Endothelial cell of umbilical vein (primary cell): ENCODE data around the gene MCCD1.

Experiments
- POLR2AphosphoS5 ChIP-seq: IDR thresholded peaks from 2 replicates; pipeline ENCODE4 v1.6.1; 2012; ENCODE audit warnings: low read depth, mild to moderate bottlenecking, control low read depth, low read length, moderate library complexity; ENCODE audit not compliant: insufficient read depth
- TF ChIP-seq, protein P1 (sequence below), 2 donors: IDR thresholded peaks; 1 replicate in 1 of 2; 2 replicates in 1 of 2; pipeline ENCODE4 v1.5.1; 2011; ENCODE audit warnings: low read length in 2 of 2, mild to moderate bottlenecking in 2 of 2, moderate library complexity in 2 of 2, control low read depth in 1 of 2, inconsistent platforms in 1 of 2, low read depth in 1 of 2; ENCODE audit not compliant: insufficient read depth in 1 of 2; ENCODE audit errors: extremely low read depth in 1 of 2

DNA sequence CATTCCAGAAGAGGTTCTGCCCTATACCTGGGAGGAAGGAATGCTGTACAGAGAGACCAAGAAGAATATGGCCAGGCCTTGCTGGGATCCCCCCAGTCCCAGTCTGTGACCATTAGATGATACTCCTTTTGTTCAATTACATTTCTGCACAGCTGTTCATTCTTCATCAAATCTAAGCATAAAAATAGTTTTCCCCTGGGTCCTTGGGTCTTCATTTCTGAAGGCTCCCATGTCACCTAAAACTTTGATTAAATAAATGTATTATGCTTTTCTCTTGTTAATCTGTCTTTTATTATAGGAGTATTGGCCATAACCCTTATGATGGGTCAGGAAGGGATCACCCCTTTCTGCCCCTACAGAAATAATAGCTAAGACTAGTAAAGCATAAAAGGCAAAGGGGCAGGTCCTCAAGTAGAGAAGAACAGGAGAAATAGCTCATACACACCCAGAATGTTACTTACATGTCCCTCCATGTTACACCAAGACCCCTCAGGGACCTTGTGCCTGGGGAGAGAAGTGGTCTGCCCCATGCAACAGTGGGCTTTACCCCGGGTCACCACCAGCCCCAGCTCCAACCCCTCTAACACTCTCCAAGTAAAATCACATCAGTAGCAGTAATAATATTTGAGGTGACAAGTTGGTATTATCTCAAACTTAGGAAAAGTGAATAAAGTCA, 41.2 kb downstream of the MCCD1 start:
- no peak for TF ChIP-seq POLR2AphosphoS5
- TF ChIP-seq, protein P1, sequence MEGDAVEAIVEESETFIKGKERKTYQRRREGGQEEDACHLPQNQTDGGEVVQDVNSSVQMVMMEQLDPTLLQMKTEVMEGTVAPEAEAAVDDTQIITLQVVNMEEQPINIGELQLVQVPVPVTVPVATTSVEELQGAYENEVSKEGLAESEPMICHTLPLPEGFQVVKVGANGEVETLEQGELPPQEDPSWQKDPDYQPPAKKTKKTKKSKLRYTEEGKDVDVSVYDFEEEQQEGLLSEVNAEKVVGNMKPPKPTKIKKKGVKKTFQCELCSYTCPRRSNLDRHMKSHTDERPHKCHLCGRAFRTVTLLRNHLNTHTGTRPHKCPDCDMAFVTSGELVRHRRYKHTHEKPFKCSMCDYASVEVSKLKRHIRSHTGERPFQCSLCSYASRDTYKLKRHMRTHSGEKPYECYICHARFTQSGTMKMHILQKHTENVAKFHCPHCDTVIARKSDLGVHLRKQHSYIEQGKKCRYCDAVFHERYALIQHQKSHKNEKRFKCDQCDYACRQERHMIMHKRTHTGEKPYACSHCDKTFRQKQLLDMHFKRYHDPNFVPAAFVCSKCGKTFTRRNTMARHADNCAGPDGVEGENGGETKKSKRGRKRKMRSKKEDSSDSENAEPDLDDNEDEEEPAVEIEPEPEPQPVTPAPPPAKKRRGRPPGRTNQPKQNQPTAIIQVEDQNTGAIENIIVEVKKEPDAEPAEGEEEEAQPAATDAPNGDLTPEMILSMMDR (IDR thresholded peaks at IDR 0.05; ENCODE audit: extremely low read depth in 1 of 2, insufficient read depth in 1 of 2, low read depth in 1 of 2, low read length in 2 of 2): no peak
